ENCODE results near the gene TOR1AIP2. TPM values are rescaled to one million over a fixed set of nuclear protein-coding genes. Genes with fewer than 3 reads are reported as not detected.
A peak's percentile ranks its signal among the peaks of the same experiment; 100 is the strongest.

Gene TOR1AIP2
- total RNA-seq, 1 donor from 2014 or later = 88.5 TPM

DNA sequence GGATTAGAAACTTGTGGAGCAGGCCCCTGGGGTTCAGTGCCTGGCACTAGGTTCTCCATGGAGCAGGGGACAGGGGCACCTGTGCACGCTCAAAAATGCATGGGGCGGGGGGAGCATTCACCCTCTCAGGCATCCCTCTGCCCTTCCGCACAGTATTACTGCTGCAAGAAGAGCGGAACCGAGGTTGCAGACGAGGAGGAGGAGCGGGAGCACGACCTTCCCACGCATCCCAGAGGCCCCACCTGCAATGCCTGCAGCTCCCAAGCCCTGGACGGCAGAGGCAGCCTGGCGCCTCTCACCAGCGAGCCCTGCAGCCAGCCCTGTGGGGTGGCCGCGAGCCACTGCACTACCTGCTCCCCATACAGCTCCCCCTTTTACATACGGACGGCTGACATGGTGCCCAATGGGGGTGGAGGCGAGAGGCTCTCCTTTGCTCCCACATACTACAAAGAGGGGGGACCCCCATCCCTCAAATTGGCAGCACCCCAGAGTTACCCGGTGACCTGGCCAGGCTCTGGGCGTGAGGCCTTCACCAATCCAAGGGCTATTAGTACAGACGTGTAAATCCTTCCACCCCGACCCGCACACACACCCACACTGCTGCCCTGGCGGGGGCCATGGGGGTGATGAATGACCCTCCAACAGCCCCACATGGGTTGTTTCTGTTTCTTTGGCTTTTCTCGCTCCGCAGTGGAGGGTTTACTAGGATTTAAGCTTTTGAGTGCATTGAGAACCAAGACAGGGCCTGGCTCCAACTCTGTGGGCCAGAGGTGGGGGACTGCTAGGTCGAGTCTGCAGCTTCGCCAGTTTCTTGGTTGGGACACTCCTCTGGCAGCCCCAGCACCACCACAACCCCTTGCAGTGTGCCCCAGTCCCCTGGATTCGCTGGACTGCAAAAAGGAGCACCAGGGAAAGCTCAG is 63.7 kb downstream of the TOR1AIP2 start:
- intact Hi-C loops (cut with DNase I) = loop anchor here (5.0 kb wide), 1 partner anchor 107 kb away; no protein-coding TSS in a partner anchor
- no peak overlapping the region for H3K27ac ChIP-seq

DNA sequence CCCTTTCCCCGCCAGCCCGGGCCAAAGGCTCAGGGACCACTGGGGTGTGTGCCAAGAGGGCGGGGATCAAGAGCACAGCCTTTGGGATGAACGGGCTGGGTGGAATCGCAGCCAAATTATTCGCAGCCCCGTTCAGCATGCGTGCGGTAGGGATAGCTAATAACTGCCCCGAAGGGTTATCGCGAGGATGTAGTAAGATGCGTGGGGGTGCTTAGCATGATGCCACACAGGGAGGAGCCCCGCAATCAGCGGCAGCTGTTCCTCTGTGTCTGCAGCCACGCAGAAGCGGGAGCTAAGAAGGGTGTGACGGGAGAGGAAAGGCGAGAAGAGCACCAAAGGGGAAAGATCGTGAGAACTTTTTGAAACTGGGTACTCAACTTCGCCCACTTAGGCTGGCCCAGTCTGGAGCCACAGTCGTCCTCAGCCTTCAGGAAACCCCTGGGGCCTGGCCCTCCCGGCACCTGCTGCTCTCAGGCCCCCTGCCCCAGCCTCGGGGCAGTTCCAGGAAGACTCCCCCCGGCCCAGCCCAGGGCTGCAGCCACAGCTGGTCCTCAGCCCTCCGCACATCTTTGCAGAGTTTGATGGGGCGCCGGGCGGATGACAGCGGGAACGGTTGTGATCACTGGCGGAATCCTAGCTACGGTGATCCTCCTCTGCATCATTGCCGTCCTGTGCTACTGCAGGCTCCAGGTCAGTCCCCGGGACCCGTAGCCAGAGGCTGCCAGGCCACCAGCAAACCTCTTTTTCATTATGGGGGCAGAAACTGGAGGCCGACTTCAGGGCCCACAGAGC is 64.9 kb downstream of the TOR1AIP2 start:
- no peaks in the 10 kb centered on the region for H3K27me3 ChIP-seq
- intact Hi-C loops (cut with DNase I) = loop anchor here (5.0 kb wide), 1 partner anchor 105 kb away; no protein-coding TSS in a partner anchor
- DNase-seq (no peak), ATAC-seq (no peak)
- TF ChIP-seq, protein P1, sequence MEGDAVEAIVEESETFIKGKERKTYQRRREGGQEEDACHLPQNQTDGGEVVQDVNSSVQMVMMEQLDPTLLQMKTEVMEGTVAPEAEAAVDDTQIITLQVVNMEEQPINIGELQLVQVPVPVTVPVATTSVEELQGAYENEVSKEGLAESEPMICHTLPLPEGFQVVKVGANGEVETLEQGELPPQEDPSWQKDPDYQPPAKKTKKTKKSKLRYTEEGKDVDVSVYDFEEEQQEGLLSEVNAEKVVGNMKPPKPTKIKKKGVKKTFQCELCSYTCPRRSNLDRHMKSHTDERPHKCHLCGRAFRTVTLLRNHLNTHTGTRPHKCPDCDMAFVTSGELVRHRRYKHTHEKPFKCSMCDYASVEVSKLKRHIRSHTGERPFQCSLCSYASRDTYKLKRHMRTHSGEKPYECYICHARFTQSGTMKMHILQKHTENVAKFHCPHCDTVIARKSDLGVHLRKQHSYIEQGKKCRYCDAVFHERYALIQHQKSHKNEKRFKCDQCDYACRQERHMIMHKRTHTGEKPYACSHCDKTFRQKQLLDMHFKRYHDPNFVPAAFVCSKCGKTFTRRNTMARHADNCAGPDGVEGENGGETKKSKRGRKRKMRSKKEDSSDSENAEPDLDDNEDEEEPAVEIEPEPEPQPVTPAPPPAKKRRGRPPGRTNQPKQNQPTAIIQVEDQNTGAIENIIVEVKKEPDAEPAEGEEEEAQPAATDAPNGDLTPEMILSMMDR (IDR thresholded peaks at IDR 0.05) = no peak
- H3K36me3 ChIP-seq = no peaks in the 10 kb centered on the region
- H3K27ac ChIP-seq = no peak overlapping the region
- peaks cover 20% of the 10 kb centered on the region for H3K4me1 ChIP-seq
- no peak overlapping the region for H3K4me3 ChIP-seq
- H3K9me3 ChIP-seq = no peaks in the 10 kb centered on the region

More for the DNA sequence above, 63.7 kb downstream of the TOR1AIP2 start:
- Histone ChIP-seq H3K9me3 (no peaks in the 10 kb centered on the region), H3K4me1 (peaks cover 20% of the 10 kb centered on the region), H3K36me3 (no peaks in the 10 kb centered on the region), H3K27me3 (no peaks in the 10 kb centered on the region), H3K4me3 (peak overlapping the region; percentile 48)
- TF ChIP-seq, protein P1 (IDR thresholded peaks at IDR 0.05) = no peak
- DNase-seq = no peak
- no peak for ATAC-seq

DNA sequence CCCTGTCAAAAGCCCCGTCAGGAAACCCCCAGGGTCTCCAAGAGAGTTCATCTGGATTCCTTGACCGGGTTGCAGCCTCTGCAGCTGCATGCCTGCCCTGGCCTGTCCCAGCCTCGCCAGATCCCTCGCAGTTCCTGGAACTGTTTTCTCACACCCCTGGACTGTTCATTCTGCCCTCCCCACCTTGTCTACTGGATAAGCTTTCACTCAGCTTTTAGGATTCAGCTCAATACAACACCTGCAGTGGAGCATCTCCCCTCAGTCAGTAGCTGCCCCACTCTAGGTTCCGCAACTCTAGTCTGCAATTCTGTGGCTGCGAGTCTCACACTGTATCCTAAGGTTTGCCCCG is 67.3 kb downstream of the TOR1AIP2 start:
- no peak overlapping the region for H3K27ac ChIP-seq
- H3K9me3 ChIP-seq = no peaks in the 10 kb centered on the region
- no peaks in the 10 kb centered on the region for H3K36me3 ChIP-seq
- TF ChIP-seq, protein P1 (IDR thresholded peaks at IDR 0.05) = no peak
- H3K4me3 ChIP-seq = no peak overlapping the region
- DNase-seq (no peak), ATAC-seq (no peak)
- intact Hi-C loops (cut with DNase I) = loop anchor here (5.0 kb wide), 1 partner anchor 103 kb away; no protein-coding TSS in a partner anchor
- no peaks in the 10 kb centered on the region for H3K27me3 ChIP-seq
- H3K4me1 ChIP-seq = peaks cover 10% of the 10 kb centered on the region

DNA sequence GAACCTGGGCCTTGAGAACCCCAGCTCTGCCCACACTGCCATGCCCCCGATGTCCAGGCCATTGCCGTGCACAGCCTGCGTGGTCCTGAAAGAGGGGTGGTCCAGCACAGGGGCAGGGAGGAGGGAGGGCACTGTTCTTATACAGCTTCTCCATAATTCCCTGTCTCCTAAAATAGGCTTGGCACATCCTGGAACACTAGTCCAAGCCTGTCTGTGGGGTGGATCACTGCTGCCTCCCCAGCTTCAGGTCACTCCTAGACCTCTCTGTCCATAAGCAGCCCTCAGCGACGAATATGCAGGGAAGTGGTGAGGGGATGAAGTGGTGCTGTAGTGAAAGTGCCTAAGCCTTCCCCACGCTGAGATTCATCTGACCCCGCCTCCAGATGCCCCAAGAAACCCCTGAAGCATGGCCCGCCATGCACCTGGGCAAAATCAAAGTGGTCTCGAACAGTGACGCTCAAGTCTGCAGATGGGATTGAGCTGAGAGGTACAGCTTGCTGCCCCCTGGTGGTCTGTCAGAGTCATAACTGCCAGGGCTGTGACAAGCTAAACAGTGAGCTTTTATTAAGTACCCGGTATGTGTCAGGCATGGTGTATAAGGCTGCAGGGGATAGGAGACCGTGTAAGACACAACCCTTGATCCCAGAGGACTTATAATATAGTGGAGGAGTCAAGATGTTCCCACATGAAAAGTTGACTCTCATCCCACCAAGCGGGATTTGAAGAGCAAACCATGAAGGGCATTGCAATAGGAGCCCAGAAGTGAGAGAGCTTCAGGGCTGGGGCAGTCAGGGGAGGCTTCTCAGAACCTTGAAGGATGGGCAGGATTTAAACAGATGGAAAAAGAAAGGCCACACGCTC is 67.9 kb downstream of the TOR1AIP2 start:
- ATAC-seq (peak; percentile 80), DNase-seq (no peak)
- intact Hi-C loops (cut with DNase I) = loop anchor here (5.0 kb wide), 1 partner anchor 102 kb away; no protein-coding TSS in a partner anchor
- Histone ChIP-seq H3K4me3 (no peak overlapping the region), H3K36me3 (no peaks in the 10 kb centered on the region), H3K27me3 (no peaks in the 10 kb centered on the region), H3K27ac (no peak overlapping the region), H3K4me1 (peaks cover 7% of the 10 kb centered on the region), H3K9me3 (no peaks in the 10 kb centered on the region)
- TF ChIP-seq, protein P1 (IDR thresholded peaks at IDR 0.05) = peak; percentile 91

DNA sequence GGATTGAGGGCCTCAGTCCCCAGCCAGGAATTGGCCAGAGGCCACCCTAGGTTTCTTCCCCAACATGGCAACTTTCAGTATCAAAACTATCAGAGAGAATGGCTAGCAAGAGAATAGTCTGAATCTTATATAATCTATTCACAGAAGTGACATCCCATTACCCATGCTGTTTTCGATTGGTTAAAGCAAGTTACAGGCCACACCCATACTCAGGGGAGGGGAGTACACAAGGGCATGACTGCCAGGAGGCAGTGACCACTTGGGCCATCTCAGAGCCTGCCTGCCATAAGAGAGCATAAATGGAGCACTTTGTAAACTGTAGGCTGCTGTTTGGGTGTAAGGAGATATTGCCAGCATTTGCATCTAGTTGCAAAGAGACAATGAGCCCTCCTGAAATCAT is 69.1 kb downstream of the TOR1AIP2 start:
- DNase-seq (no peak), ATAC-seq (no peak)
- Histone ChIP-seq H3K36me3 (no peaks in the 10 kb centered on the region), H3K9me3 (no peaks in the 10 kb centered on the region), H3K4me3 (no peak overlapping the region), H3K4me1 (no peaks in the 10 kb centered on the region), H3K27ac (no peak overlapping the region), H3K27me3 (no peaks in the 10 kb centered on the region)
- TF ChIP-seq, protein P1 (IDR thresholded peaks at IDR 0.05) = no peak
- intact Hi-C loops (cut with DNase I) = no loop called here

All from upper lobe of right lung (tissue), 1 donor.